ENCODE data around the gene ATRAID.

DNA sequence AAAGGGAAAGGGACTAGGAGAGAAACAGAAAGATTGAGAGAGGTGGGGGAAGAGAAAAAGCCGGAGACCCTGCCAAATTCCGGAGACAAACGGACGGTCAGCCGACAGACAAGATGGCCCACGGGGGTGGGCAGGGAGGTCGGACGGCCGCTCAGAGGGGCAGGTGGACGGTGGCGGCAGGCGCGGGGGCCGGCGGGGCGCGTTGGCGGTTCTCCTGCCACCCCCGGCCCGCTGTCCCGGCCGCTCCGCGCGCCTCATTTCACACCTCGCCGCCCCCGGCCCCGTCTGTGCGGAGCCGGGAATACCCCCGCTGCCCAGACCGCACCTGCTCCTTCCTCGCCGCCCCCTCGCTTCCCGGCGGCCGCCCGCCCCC is 50.1 kb downstream of the ATRAID start:
- TF ChIP-seq, protein P1, sequence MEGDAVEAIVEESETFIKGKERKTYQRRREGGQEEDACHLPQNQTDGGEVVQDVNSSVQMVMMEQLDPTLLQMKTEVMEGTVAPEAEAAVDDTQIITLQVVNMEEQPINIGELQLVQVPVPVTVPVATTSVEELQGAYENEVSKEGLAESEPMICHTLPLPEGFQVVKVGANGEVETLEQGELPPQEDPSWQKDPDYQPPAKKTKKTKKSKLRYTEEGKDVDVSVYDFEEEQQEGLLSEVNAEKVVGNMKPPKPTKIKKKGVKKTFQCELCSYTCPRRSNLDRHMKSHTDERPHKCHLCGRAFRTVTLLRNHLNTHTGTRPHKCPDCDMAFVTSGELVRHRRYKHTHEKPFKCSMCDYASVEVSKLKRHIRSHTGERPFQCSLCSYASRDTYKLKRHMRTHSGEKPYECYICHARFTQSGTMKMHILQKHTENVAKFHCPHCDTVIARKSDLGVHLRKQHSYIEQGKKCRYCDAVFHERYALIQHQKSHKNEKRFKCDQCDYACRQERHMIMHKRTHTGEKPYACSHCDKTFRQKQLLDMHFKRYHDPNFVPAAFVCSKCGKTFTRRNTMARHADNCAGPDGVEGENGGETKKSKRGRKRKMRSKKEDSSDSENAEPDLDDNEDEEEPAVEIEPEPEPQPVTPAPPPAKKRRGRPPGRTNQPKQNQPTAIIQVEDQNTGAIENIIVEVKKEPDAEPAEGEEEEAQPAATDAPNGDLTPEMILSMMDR (IDR thresholded peaks at IDR 0.05; ENCODE audit: extremely low read depth in 1 of 2, insufficient read depth in 1 of 2, low read depth in 1 of 2, low read length in 2 of 2) = no peak
- TF ChIP-seq EZH2 (IDR thresholded peaks at IDR 0.05; ENCODE audit: borderline replicate concordance, low read depth, low read length, severe bottlenecking) (peak; percentile 68), POLR2A (IDR thresholded peaks at IDR 0.05; ENCODE audit: low read depth, low read length) (no peak), MYC (IDR thresholded peaks at IDR 0.05; ENCODE audit: low read depth, low read length) (no peak), POLR2AphosphoS5 (IDR thresholded peaks at IDR 0.05; ENCODE audit: insufficient read depth, low read depth, low read length) (no peak), JUN (IDR thresholded peaks at IDR 0.05; ENCODE audit: borderline replicate concordance, insufficient read depth, insufficient read length, low read depth) (no peak), FOS (IDR thresholded peaks at IDR 0.05; ENCODE audit: borderline replicate concordance, insufficient read depth, low read length) (no peak)
- TF ChIP-seq, protein P2, sequence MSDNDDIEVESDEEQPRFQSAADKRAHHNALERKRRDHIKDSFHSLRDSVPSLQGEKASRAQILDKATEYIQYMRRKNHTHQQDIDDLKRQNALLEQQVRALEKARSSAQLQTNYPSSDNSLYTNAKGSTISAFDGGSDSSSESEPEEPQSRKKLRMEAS (IDR thresholded peaks at IDR 0.05; ENCODE audit: insufficient read depth, insufficient read length) = no peak

Measured in endothelial cell of umbilical vein (primary cell).